Skeletal muscle satellite cell (primary cell): ENCODE data around the gene ZNF575.

ENCODE experiments used
- H3K27me3 ChIP-seq: 2 replicates; pipeline ENCODE4 v1.7.0; 2013; ENCODE audit warnings: low read length; ENCODE audit not compliant: control insufficient read depth, insufficient read depth
- H3K36me3 ChIP-seq: 2 replicates; pipeline ENCODE4 v1.7.0; 2013; ENCODE audit warnings: mild to moderate bottlenecking, control low read depth, low read length; ENCODE audit not compliant: insufficient read depth
- H3K4me1 ChIP-seq: 2 replicates; pipeline ENCODE4 v1.7.0; 2013; ENCODE audit warnings: low read length; ENCODE audit not compliant: control insufficient read depth, insufficient read depth
- H3K4me2 ChIP-seq: 2 replicates; pipeline ENCODE4 v1.7.0; 2013; ENCODE audit warnings: mild to moderate bottlenecking, low read length
- H3K4me3 ChIP-seq: 2 replicates; pipeline ENCODE4 v1.7.0; 2013; ENCODE audit warnings: low read length
- H3K9ac ChIP-seq: 2 replicates; pipeline ENCODE4 v1.7.0; 2013; ENCODE audit warnings: mild to moderate bottlenecking, low read depth, low read length, moderate library complexity
- H3K9me3 ChIP-seq: replicated peaks from 2 replicates; pipeline ENCODE4 v1.7.0; 2013; ENCODE audit warnings: mild to moderate bottlenecking, control low read depth, low read length

ZNF575 gene

GRCh38 chr19:43582495-43582894, 49.5 kb downstream of the ZNF575 start:
- Histone ChIP-seq H3K27me3 (peaks cover 7% of the 10 kb centered on the region), H3K4me3 (no peak overlapping the region), H3K4me2 (no peak overlapping the region), H3K9me3 (no peaks in the 10 kb centered on the region), H3K4me1 (no peaks in the 10 kb centered on the region), H3K36me3 (peaks cover 8% of the 10 kb centered on the region), H3K9ac (no peak overlapping the region)

- no peaks in the 10 kb centered on the region for H3K9me3 ChIP-seq
- no peak overlapping the region for H3K4me2 ChIP-seq
- no peak overlapping the region for H3K9ac ChIP-seq
- no peak overlapping the region for H3K4me3 ChIP-seq
- H3K36me3 ChIP-seq: peaks cover 14% of the 10 kb centered on the region
- no peaks in the 10 kb centered on the region for H3K4me1 ChIP-seq
- H3K27me3 ChIP-seq: no peaks in the 10 kb centered on the region
Observed at GRCh38 chr19:43584484-43584883, 51.5 kb downstream of the ZNF575 start.
